HepG2 (cell line): ENCODE results near the gene LZTS2. TPM values are rescaled to one million over a fixed set of nuclear protein-coding genes. Genes with fewer than 3 reads are reported as not detected.

Source experiments
- DMTF1 ChIP-seq: sonication (generic); formaldehyde crosslinking; IDR thresholded peaks from 2 replicates; pipeline ENCODE4 v1.4.0; 2020; ENCODE audit warnings: mild to moderate bottlenecking, missing genetic modification reagents
- HOXA3 ChIP-seq: sonication (generic); formaldehyde crosslinking; IDR thresholded peaks from 2 replicates; pipeline ENCODE4 v1.5.0; 2020; ENCODE audit warnings: missing genetic modification reagents
- IRF1 ChIP-seq: sonication (generic); formaldehyde crosslinking; IDR thresholded peaks from 2 replicates; pipeline ENCODE4 v1.4.0; 2020; ENCODE audit warnings: low read depth, mild to moderate bottlenecking, missing genetic modification reagents
- NBN ChIP-seq: fragments of 450-650 bp; conservative IDR thresholded peaks from 2 replicates; pipeline ENCODE4 v1.6.1; 2017
- POLR2AphosphoS2 ChIP-seq: IDR thresholded peaks from 2 replicates; pipeline ENCODE4 v1.6.1; 2011; ENCODE audit warnings: low read depth, low read length, improper control_type of control experiment
- RXRA ChIP-seq: sonication (generic); formaldehyde crosslinking; IDR thresholded peaks from 2 replicates; pipeline ENCODE4 v1.5.1; 2020; ENCODE audit warnings: missing genetic modification reagents
- SIN3A ChIP-seq: IDR thresholded peaks from 2 replicates; pipeline ENCODE4 v1.6.1; 2011; ENCODE audit warnings: low read depth, mild to moderate bottlenecking, control low read depth, low read length, borderline replicate concordance
- SMAD9 ChIP-seq: sonication (generic); formaldehyde crosslinking; IDR thresholded peaks from 2 replicates; pipeline ENCODE4 v1.5.1; 2020; ENCODE audit warnings: mild to moderate bottlenecking, missing genetic modification reagents
- SNAPC4 ChIP-seq: sonication (generic); formaldehyde crosslinking; IDR thresholded peaks from 2 replicates; pipeline ENCODE4 v1.4.0; 2020; ENCODE audit warnings: mild to moderate bottlenecking, missing genetic modification reagents
- TEAD2 ChIP-seq: sonication (generic); formaldehyde crosslinking; IDR thresholded peaks from 2 replicates; pipeline ENCODE4 v1.9.0; 2021; ENCODE audit warnings: missing genetic modification reagents
- TSC22D2 ChIP-seq: sonication (generic); formaldehyde crosslinking; IDR thresholded peaks from 2 replicates; pipeline ENCODE4 v1.5.1; 2020; ENCODE audit warnings: missing genetic modification reagents, mild to moderate bottlenecking, borderline replicate concordance
- ZBTB21 ChIP-seq: sonication (generic); formaldehyde crosslinking; IDR thresholded peaks from 2 replicates; pipeline ENCODE4 v1.4.0; 2020; ENCODE audit warnings: missing genetic modification reagents
- ZHX2 ChIP-seq, 2 experiments: sonication (generic) in 1 of 2; formaldehyde crosslinking in 1 of 2; IDR thresholded peaks; 2 replicates each; pipeline versions ENCODE4 v1.6.1 to v1.9.0; 2014 to 2022; ENCODE audit warnings: antibody characterized with exemption in 1 of 2, borderline replicate concordance in 1 of 2, inconsistent platforms in 1 of 2, low read depth in 1 of 2, missing genetic modification reagents in 1 of 2
- ZNF891 ChIP-seq: sonication (generic); formaldehyde crosslinking; IDR thresholded peaks from 2 replicates; pipeline ENCODE4 v1.5.0; 2020; ENCODE audit warnings: mild to moderate bottlenecking, missing genetic modification reagents
- polyA plus RNA-seq, 8 experiments: library from polyadenylated mRNA; depleted of rRNA in 3 of 8; stranded (reverse) in 7 of 8; unstranded in 1 of 8; fragments of >200 nt; fragmentation: Illumina TruSeq in 4 of 8; extraction: Trizol in 4 of 8; gene quantifications; 2 replicates each; pipeline versions ENCODE4 v1.2.1 to v1.2.3, GENCODE V29; 2011 to 2016; ENCODE audit warnings: low read depth in 4 of 8, missing spikeins in 1 of 8, mixed read lengths in 1 of 8; ENCODE audit not compliant: insufficient read depth in 1 of 8
- total RNA-seq, 5 experiments: library from RNA; depleted of rRNA; stranded (reverse); fragments of >200 nt; fragmentation: Illumina TruSeq; extraction: Trizol; gene quantifications; 2 replicates each; pipeline ENCODE4 v1.2.3, GENCODE V29; 2016; ENCODE audit warnings: low read depth in 1 of 5

The LZTS2 gene
- total and polyA plus RNA-seq, 2 of the 13 experiments (the other 11 are each of a cell fraction or from before 2014, with no cell fraction given): 43.6 to 65.6 TPM

- TF ChIP-seq ZHX2 (IDR thresholded peaks at IDR 0.05; ENCODE audit: low read depth) (0 out of 2 replicates have a peak, but pooled peaks have one; percentile 18), ZHX2 (CRISPR knock-in tag; IDR thresholded peaks at IDR 0.05; ENCODE audit: borderline replicate concordance) (no peak), SIN3A (no peak), ZBTB21 (CRISPR knock-in tag) (no peak), NBN (no peak), HOXA3 (CRISPR knock-in tag) (no peak; the same call in 1 of the 2 replicates), SNAPC4 (CRISPR knock-in tag) (no peak), DMTF1 (CRISPR knock-in tag) (no peak), TEAD2 (CRISPR knock-in tag) (no peak), ZNF891 (CRISPR knock-in tag) (no peak), RXRA (CRISPR knock-in tag) (no peak), SMAD9 (CRISPR knock-in tag) (no peak), TSC22D2 (CRISPR knock-in tag) (no peak), POLR2AphosphoS2 (no peak), IRF1 (CRISPR knock-in tag) (no peak)
Observed at GRCh38 chr10:101011517-101012423, 12.2 kb downstream of the LZTS2 start (continued).
